ENCODE measurements around the gene UBQLN4.

- TF ChIP-seq CTCF (IDR thresholded peaks at IDR 0.05; ENCODE audit: extremely low read depth in 1 of 2, insufficient read depth in 1 of 2, low read depth in 1 of 2, low read length in 2 of 2) (no peak), EZH2 (IDR thresholded peaks at IDR 0.05; ENCODE audit: borderline replicate concordance, low read depth, low read length, severe bottlenecking) (no peak), POLR2AphosphoS5 (IDR thresholded peaks at IDR 0.05; ENCODE audit: insufficient read depth, low read depth, low read length) (no peak), POLR2A (IDR thresholded peaks at IDR 0.05; ENCODE audit: low read depth, low read length) (no peak), GATA2 (IDR thresholded peaks at IDR 0.05; ENCODE audit: insufficient read depth, insufficient read length, low read depth, low read length) (no peak), JUN (IDR thresholded peaks at IDR 0.05; ENCODE audit: borderline replicate concordance, insufficient read depth, insufficient read length, low read depth) (no peak), FOS (IDR thresholded peaks at IDR 0.05; ENCODE audit: borderline replicate concordance, insufficient read depth, low read length) (no peak), MAX (IDR thresholded peaks at IDR 0.05; ENCODE audit: insufficient read depth, insufficient read length) (no peak)
Observed at GRCh38 chr1:156081917-156082308, 28.3 kb upstream of the UBQLN4 start.

Measured in endothelial cell of umbilical vein (primary cell).